Astrocyte of the spinal cord (primary cell): ENCODE results near the gene ENTPD1.
"Not testable (repeated sequence)": the region's sequence is repeated elsewhere in the genome, so short reads cannot be mapped to it uniquely, and the experiment has no call there.

ENCODE experiments used
- DNase-seq: peaks from one replicate; pipeline ENCODE4 v3.0.0; 2011; ENCODE audit warnings: low read depth, low spot score
- H3K4me3 ChIP-seq: 2 replicates; pipeline ENCODE4 v1.5.1; 2011; ENCODE audit warnings: low read depth, mild to moderate bottlenecking, low read length, moderate library complexity
- in situ Hi-C: cut with HindIII; loops from 2 replicates; pipeline ENCODE4 v1.10.0; 2017; ENCODE audit warnings: low sequenced_read_pairs
- TF ChIP-seq, protein P1 (sequence below): IDR thresholded peaks from 2 replicates; pipeline ENCODE4 v1.5.1; 2012; ENCODE audit warnings: low read depth, mild to moderate bottlenecking, low read length, inconsistent platforms

The ENTPD1 gene

GRCh38 chr10:95759233-95759826 lies 3.4 kb downstream of the ENTPD1 start:
- TF ChIP-seq, protein P1, sequence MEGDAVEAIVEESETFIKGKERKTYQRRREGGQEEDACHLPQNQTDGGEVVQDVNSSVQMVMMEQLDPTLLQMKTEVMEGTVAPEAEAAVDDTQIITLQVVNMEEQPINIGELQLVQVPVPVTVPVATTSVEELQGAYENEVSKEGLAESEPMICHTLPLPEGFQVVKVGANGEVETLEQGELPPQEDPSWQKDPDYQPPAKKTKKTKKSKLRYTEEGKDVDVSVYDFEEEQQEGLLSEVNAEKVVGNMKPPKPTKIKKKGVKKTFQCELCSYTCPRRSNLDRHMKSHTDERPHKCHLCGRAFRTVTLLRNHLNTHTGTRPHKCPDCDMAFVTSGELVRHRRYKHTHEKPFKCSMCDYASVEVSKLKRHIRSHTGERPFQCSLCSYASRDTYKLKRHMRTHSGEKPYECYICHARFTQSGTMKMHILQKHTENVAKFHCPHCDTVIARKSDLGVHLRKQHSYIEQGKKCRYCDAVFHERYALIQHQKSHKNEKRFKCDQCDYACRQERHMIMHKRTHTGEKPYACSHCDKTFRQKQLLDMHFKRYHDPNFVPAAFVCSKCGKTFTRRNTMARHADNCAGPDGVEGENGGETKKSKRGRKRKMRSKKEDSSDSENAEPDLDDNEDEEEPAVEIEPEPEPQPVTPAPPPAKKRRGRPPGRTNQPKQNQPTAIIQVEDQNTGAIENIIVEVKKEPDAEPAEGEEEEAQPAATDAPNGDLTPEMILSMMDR: no peak
- peak; percentile 32 for DNase-seq
- H3K4me3 ChIP-seq: no peak overlapping the region
- in situ Hi-C loops: no loop called here

DNA sequence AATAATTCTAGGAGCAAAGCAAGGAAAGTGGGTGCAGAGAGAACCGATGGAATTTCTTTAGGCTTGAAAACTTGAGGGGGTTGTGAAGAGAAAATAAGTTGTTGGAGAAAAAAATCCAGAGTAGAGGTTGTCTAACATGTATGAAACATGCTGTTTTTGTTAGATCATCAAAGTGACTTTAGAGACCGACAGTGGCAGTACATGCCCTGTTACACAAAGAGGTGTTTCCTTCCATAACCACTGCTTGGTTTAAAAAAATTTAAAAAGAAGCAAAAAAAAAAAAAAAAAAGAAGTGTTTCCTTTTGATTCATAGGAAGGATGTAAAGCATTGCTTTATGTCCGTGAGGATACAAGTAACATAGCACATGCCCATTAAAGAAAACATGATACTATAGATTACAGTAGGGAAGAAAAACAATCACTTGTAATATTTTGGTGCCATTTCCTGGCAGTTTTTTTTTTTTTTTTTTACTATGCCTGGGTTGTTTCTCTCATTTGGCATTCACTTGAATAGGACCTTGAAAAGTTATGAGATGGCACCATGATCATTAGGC lies 6.1 kb downstream of the ENTPD1 start:
- in situ Hi-C loops: no loop called here
- no peak for DNase-seq
- TF ChIP-seq, protein P1: no peak
- H3K4me3 ChIP-seq: no peak overlapping the region

DNA sequence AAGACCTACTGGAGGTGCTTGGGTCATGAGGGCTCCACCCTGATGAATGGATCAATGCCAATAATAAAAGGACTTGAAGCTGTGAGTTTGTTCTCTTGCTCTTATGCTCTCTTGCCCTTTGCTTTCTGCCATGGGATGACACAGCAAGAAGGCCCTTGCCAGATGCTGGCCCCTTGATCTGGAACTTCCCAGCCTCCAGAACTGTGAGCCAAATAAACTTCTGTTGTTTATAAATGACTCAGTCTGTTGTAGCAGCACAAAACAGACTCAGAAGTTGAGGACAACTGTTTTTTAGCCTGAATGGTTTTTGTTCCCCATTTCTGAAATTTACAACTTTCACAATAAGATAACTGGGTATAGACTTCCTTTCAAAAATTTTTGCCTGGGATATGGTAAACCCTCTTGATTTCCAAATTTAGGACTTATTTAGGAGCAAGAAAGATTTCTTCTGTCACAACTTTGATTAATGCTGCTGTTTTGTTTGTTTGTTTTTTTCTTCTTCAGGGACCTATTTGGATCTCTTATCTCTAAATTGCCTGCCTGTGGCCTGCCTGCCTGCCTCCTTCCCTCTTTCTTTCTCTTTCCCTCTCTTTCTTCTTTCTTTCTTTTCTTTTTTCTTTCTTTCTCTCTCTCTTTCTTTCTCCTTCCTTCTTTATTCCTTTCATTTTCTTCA lies 12.1 kb downstream of the ENTPD1 start:
- in situ Hi-C loops: no loop called here
- TF ChIP-seq, protein P1: no peak

GRCh38 chr10:95770084-95770720 lies 14.2 kb downstream of the ENTPD1 start:
- TF ChIP-seq, protein P1: no peak
- in situ Hi-C loops: no loop called here
- no peak for DNase-seq
- H3K4me3 ChIP-seq: no peak overlapping the region

More for the DNA sequence above, 12.1 kb downstream of the ENTPD1 start:
- no peak overlapping the region for H3K4me3 ChIP-seq
- DNase-seq: peak; percentile 36

DNA sequence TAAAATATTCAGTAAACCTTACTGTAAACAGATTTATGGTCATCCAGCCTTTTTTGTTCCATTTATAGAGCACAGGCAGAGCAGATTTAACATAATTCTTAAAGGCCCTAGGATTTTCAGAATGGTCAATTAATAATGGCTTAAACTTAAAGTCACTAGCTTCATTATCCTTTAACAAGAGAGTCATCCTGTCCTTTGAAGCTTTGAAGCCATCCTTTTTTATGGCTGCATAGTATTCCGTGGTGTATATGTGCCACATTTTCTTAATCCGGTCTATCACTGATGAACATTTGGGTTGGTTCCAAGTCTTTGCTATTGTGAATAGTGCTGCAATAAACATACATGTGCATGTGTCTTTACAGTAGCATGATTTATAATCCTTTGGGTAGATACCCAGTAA lies 17.5 kb downstream of the ENTPD1 start:
- H3K4me3 ChIP-seq, in situ Hi-C loops, DNase-seq: not testable (repeated sequence)

DNA sequence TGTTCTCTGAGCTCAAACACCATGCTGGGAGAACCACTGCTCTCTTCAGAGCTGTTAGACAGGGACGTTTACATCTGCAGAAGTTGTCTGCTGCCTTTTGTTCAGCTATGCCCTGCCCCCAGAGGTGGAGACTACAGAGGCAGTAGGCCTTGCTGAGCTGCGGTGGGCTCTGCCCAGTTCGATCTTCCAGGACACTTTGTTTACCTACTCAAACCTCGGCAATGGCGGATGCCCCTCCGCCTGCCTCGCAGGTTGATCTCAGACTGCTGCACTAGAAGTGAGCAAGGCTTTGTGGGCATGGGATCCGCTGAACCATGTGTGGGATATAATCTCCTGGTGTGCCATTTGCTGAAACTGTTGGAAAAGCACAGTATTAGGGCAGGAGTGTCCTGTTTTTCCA lies 21.7 kb downstream of the ENTPD1 start:
- DNase-seq, in situ Hi-C loops, H3K4me3 ChIP-seq: not testable (repeated sequence)

- TF ChIP-seq, protein P1: no peak
- no peak overlapping the region for H3K4me3 ChIP-seq
- in situ Hi-C loops: no loop called here
- DNase-seq: no peak
Measured at GRCh38 chr10:95782318-95782717, 26.4 kb downstream of the ENTPD1 start.
